ENCODE measurements around the gene GNAI3.

Gene GNAI3

GRCh38 chr1:109548321-109549267 lies at the start of gene GNAI3:
GNAI3 (plus strand) TSS chr1:109548615; CDS start chr1:109548721, 106 bp downstream.
- peak; percentile 99 for DNase-seq (ENCODE audit: low spot score)

GRCh38 chr1:109499081-109499480 lies 49.3 kb upstream of the GNAI3 start:
- DNase-seq (ENCODE audit: low spot score) = no peak

- DNase-seq (ENCODE audit: low spot score) = peak; percentile 63
These were observed 48.5 kb upstream of the GNAI3 start for GRCh38 chr1:109499661-109500536.

- no peak for DNase-seq (ENCODE audit: low spot score)
These were observed 47.5 kb upstream of the GNAI3 start for GRCh38 chr1:109500941-109501381.

GRCh38 chr1:109501644-109502363 lies 46.6 kb upstream of the GNAI3 start:
- no peak for DNase-seq (ENCODE audit: low spot score)

GRCh38 chr1:109502364-109502851 lies 46.0 kb upstream of the GNAI3 start:
- no peak for DNase-seq (ENCODE audit: low spot score)

- DNase-seq (ENCODE audit: low spot score) = no peak
These were observed 44.5 kb upstream of the GNAI3 start for GRCh38 chr1:109503935-109504334.

- no peak for DNase-seq (ENCODE audit: low spot score)
These were observed 43.4 kb upstream of the GNAI3 start for GRCh38 chr1:109504974-109505373.

GRCh38 chr1:109508001-109508872 lies 40.2 kb upstream of the GNAI3 start:
- DNase-seq (ENCODE audit: low spot score) = no peak

GRCh38 chr1:109508873-109509175 lies 39.6 kb upstream of the GNAI3 start:
- no peak for DNase-seq (ENCODE audit: low spot score)

- peak; percentile 96 for DNase-seq (ENCODE audit: low spot score)
These were observed 39.0 kb upstream of the GNAI3 start, which contains the start of gene AMIGO1 for GRCh38 chr1:109509176-109510134. AMIGO1 (minus strand) TSS chr1:109509727; CDS start chr1:109508912, 815 bp downstream.

GRCh38 chr1:109513110-109513710 lies 35.2 kb upstream of the GNAI3 start:
- DNase-seq (ENCODE audit: low spot score) = no peak

- DNase-seq (ENCODE audit: low spot score) = no peak
These were observed 33.6 kb upstream of the GNAI3 start for GRCh38 chr1:109514846-109515245.

- DNase-seq (ENCODE audit: low spot score) = no peak
These were observed 31.5 kb upstream of the GNAI3 start for GRCh38 chr1:109516872-109517271.

GRCh38 chr1:109517337-109517736 lies 31.1 kb upstream of the GNAI3 start:
- no peak for DNase-seq (ENCODE audit: low spot score)

- no peak for DNase-seq (ENCODE audit: low spot score)
These were observed 27.1 kb upstream of the GNAI3 start for GRCh38 chr1:109521002-109521951.

GRCh38 chr1:109522026-109522425 lies 26.4 kb upstream of the GNAI3 start:
- no peak for DNase-seq (ENCODE audit: low spot score)

- no peak for DNase-seq (ENCODE audit: low spot score)
These were observed 24.7 kb upstream of the GNAI3 start for GRCh38 chr1:109523706-109524105.

All from iPS-NIHi11 (cell line).